Breast epithelium (tissue), 4 donors: Measurements from ENCODE around the gene FADS2. TPM values are rescaled to one million over a fixed set of nuclear protein-coding genes. Genes with fewer than 3 reads are reported as not detected.

Experiments used
- DNase-seq, 2 donors: peaks; one replicate each; pipeline ENCODE4 v3.0.0-alpha.2; 2019; ENCODE audit warnings: low spot score in 2 of 2
- H3K27ac ChIP-seq, 2 donors: fragments of 200-600 bp; sonication (generic) in 1 of 2; one replicate each; pipeline ENCODE4 v1.5.1; 2016 to 2019; ENCODE audit warnings: mild to moderate bottlenecking in 1 of 2
- H3K27me3 ChIP-seq, 2 donors: fragments of 200-600 bp; sonication (generic) in 1 of 2; one replicate each; pipeline versions ENCODE4 v1.5.1 to v1.6.0; 2017 to 2019; ENCODE audit warnings: control low read depth in 1 of 2, mild to moderate bottlenecking in 1 of 2
- H3K36me3 ChIP-seq: fragments of 200-600 bp; one replicate; pipeline ENCODE4 v1.5.1; 2019
- H3K4me1 ChIP-seq, 2 donors: fragments of 200-600 bp; sonication (generic); one replicate each; pipeline ENCODE4 v1.5.1; 2016 to 2019; ENCODE audit warnings: control low read depth in 1 of 2
- H3K4me3 ChIP-seq, 3 donors: fragments of 200-600 bp; sonication (generic); 1 replicate in 2 of 3; 2 replicates in 1 of 3; pipeline ENCODE4 v1.5.1; 2016 to 2019; ENCODE audit warnings: mild to moderate bottlenecking in 3 of 3, moderate library complexity in 2 of 3
- H3K9me3 ChIP-seq, 2 donors: fragments of 200-600 bp; sonication (generic) in 1 of 2; one replicate each; pipeline ENCODE4 v1.5.1; 2016 to 2019; ENCODE audit warnings: control low read depth in 1 of 2
- POLR2A ChIP-seq: fragments of 450-650 bp; IDR thresholded peaks from one replicate; pipeline ENCODE4 v1.6.1; 2016; ENCODE audit warnings: antibody characterized with exemption, mild to moderate bottlenecking, moderate library complexity
- POLR2AphosphoS5 ChIP-seq, 3 donors: sonication (generic); formaldehyde crosslinking; IDR thresholded peaks; one replicate each; pipeline ENCODE4 v1.6.1; 2017; ENCODE audit warnings: antibody characterized with exemption in 3 of 3
- intact Hi-C: fragments of 100-400 bp; cut with DNase I; formaldehyde crosslinking; loops from one replicate; pipeline ENCODE4 v1.15.1; 2023; ENCODE audit warnings: low total_unique reads
- total RNA-seq, 3 donors: library from RNA; depleted of rRNA; stranded (reverse); fragments of >200 nt; gene quantifications; one replicate each; pipeline ENCODE4 v1.1.0, GENCODE V29; 2016
- TF ChIP-seq, protein P1 (sequence below), 3 donors: fragments of 450-650 bp; IDR thresholded peaks; one replicate each; pipeline ENCODE4 v1.5.1; 2016 to 2017; ENCODE audit warnings: antibody characterized with exemption in 3 of 3, mild to moderate bottlenecking in 3 of 3, moderate library complexity in 3 of 3

Gene FADS2
- total RNA-seq, 3 donors from 2014 or later = 5.6 to 35.8 (median 7.5) TPM

GRCh38 chr11:61905801-61906521, 77.9 kb downstream of the FADS2 start:
- Histone ChIP-seq H3K4me3 (no peak overlapping the region), H3K9me3 (no peaks in the 10 kb centered on the region), H3K27me3 (no peaks in the 10 kb centered on the region), H3K27ac (peak overlapping the region in 1 of 2 donors; percentile 49), H3K36me3 (no peaks in the 10 kb centered on the region), H3K4me1 (no peaks in the 10 kb centered on the region)
- TF ChIP-seq, protein P1, sequence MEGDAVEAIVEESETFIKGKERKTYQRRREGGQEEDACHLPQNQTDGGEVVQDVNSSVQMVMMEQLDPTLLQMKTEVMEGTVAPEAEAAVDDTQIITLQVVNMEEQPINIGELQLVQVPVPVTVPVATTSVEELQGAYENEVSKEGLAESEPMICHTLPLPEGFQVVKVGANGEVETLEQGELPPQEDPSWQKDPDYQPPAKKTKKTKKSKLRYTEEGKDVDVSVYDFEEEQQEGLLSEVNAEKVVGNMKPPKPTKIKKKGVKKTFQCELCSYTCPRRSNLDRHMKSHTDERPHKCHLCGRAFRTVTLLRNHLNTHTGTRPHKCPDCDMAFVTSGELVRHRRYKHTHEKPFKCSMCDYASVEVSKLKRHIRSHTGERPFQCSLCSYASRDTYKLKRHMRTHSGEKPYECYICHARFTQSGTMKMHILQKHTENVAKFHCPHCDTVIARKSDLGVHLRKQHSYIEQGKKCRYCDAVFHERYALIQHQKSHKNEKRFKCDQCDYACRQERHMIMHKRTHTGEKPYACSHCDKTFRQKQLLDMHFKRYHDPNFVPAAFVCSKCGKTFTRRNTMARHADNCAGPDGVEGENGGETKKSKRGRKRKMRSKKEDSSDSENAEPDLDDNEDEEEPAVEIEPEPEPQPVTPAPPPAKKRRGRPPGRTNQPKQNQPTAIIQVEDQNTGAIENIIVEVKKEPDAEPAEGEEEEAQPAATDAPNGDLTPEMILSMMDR (IDR thresholded peaks at IDR 0.05) = no peak
- TF ChIP-seq POLR2AphosphoS5 (IDR thresholded peaks at IDR 0.05) (no peak), POLR2A (no peak)
- DNase-seq = no peak
- intact Hi-C loops = loop anchor here (10.0 kb wide), 1 partner anchor 169 kb away; no protein-coding TSS in a partner anchor

DNA sequence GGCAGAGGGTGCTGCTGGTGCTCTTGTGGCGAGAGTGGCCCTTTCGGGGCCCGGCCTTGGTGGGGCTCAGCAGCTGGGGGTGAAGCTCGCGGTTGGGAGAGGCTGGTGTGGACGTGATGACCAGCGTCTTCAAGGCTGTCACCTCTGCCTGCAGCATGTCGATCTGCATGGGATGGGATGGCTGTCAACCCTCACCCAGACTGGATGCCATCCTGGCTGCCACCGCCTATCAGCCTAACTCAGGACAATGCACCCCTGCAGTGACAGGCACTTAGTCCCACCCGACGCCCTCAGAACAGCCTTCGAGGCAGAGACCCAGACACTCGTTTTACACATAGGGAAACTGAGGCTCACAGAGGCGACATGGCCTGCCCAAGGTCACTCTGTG, 78.4 kb downstream of the FADS2 start:
- Histone ChIP-seq H3K4me1 (no peaks in the 10 kb centered on the region), H3K27ac (peak overlapping the region in 1 of 2 donors; percentile 49), H3K36me3 (no peaks in the 10 kb centered on the region), H3K9me3 (no peaks in the 10 kb centered on the region), H3K27me3 (no peaks in the 10 kb centered on the region), H3K4me3 (no peak overlapping the region)
- no peak for DNase-seq
- intact Hi-C loops = loop anchor here (10.0 kb wide), 1 partner anchor 168 kb away; no protein-coding TSS in a partner anchor
- TF ChIP-seq POLR2A (no peak), POLR2AphosphoS5 (IDR thresholded peaks at IDR 0.05) (no peak)
- TF ChIP-seq, protein P1 (IDR thresholded peaks at IDR 0.05) = no peak

- H3K27ac ChIP-seq = peak overlapping the region in 1 of 2 donors; percentile 55
- H3K4me1 ChIP-seq = no peaks in the 10 kb centered on the region
- no peaks in the 10 kb centered on the region for H3K9me3 ChIP-seq
- no peaks in the 10 kb centered on the region for H3K36me3 ChIP-seq
- intact Hi-C loops = loop anchor here (10.0 kb wide), 1 partner anchor 168 kb away; no protein-coding TSS in a partner anchor
- H3K27me3 ChIP-seq = no peaks in the 10 kb centered on the region
- DNase-seq = no peak
- H3K4me3 ChIP-seq = no peak overlapping the region
- TF ChIP-seq POLR2A (no peak), POLR2AphosphoS5 (IDR thresholded peaks at IDR 0.05) (no peak)
- TF ChIP-seq, protein P1 (IDR thresholded peaks at IDR 0.05) = no peak
Measured at GRCh38 chr11:61907282-61907681, 79.2 kb downstream of the FADS2 start.

DNA sequence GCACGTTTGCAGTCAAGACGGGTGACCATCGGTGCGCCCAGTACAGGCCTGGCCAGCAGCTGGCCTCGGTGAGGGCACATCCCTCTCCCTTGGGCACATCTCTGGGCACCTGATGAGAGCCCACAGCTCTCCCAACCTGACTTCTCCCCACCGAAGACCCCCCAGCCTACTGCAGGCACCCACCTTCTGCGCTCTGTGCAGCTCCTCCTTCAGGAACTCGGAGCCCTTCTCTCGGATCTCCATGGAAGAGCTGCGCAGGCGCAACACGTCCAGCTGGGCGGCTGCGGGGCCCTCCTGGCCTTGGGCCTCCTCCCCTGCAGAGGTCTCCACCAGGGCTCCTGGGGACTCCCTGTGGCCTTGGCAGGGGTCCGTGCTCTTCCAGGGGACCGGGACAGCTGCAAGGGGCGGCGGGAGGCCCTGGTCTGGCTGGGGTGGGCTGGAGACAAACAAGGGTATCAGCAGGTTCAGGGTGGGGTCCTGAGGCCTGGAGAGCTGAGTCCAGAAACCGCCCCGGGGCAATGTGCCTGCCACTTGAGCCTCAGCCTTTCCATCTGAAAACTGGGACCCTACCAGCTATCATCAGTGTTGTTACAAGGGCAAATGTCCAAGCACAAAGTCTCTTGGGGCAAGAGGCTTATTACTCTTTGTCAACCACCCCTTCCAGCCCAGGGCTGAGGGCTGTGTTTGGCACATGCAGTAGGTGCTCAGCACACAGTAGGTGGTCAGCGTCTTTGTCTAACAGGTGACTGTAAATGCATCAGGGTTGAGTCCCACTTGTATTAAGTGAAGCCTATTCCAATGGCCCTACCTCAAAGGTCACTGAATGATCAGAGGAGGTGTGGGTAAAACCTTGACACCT, 80.0 kb downstream of the FADS2 start:
- no peak for DNase-seq
- Histone ChIP-seq H3K27ac (peak overlapping the region in 1 of 2 donors; percentile 85), H3K9me3 (no peaks in the 10 kb centered on the region), H3K36me3 (no peaks in the 10 kb centered on the region), H3K27me3 (no peaks in the 10 kb centered on the region), H3K4me1 (no peaks in the 10 kb centered on the region), H3K4me3 (peak overlapping the region in 1 of 3 donors; percentile 46)
- TF ChIP-seq POLR2A = no peak
- TF ChIP-seq POLR2AphosphoS5 (IDR thresholded peaks at IDR 0.05) = no peak
- TF ChIP-seq, protein P1 (IDR thresholded peaks at IDR 0.05) = no peak
- intact Hi-C loops = loop anchor here (10.0 kb wide), 1 partner anchor 167 kb away; no protein-coding TSS in a partner anchor
